Neural crest cell (in vitro differentiated cells): ENCODE measurements around the gene CNTN2. TPM values are rescaled to one million over a fixed set of nuclear protein-coding genes. Genes with fewer than 3 reads are reported as not detected.

ENCODE experiments used
- DNase-seq: peaks from one replicate; pipeline ENCODE4 v3.0.0; 2021; ENCODE audit warnings: low read depth, mixed read lengths, low spot score
- H3K27ac Mint-ChIP-seq: one replicate; pipeline ENCODE4 v1.8.0; 2021; ENCODE audit warnings: mild to moderate bottlenecking, mixed read lengths; ENCODE audit not compliant: unreplicated experiment
- H3K27me3 Mint-ChIP-seq: 2 replicates; pipeline ENCODE4 v1.8.0; 2021; ENCODE audit warnings: low read depth, mild to moderate bottlenecking, mixed read lengths
- H3K36me3 Mint-ChIP-seq: 2 replicates; pipeline ENCODE4 v1.8.0; 2021; ENCODE audit warnings: low read depth, mild to moderate bottlenecking, mixed read lengths
- H3K4me1 Mint-ChIP-seq: 2 replicates; pipeline ENCODE4 v1.8.0; 2021; ENCODE audit warnings: mixed read lengths
- H3K4me3 Mint-ChIP-seq: one replicate; pipeline ENCODE4 v1.8.0; 2021; ENCODE audit warnings: mild to moderate bottlenecking, mixed read lengths
- H3K9me3 Mint-ChIP-seq: 2 replicates; pipeline ENCODE4 v1.8.0; 2021; ENCODE audit warnings: mixed read lengths
- CTCF ChIP-seq: fragments of 200-600 bp; sonication (generic); conservative IDR thresholded peaks from 2 replicates; pipeline ENCODE4 v1.5.0; 2021; ENCODE audit warnings: antibody characterized with exemption, mild to moderate bottlenecking
- total RNA-seq: library from RNA; stranded (reverse); gene quantifications from 2 replicates; pipeline ENCODE4 v1.2.1, GENCODE V29; 2021

The CNTN2 gene
- total RNA-seq, 1 donor from 2014 or later = 26.3 TPM

GRCh38 chr1:205056956-205057568, 14.1 kb downstream of the CNTN2 start:
- no peaks in the 10 kb centered on the region for H3K27me3 Mint-ChIP-seq
- no peaks in the 10 kb centered on the region for H3K36me3 Mint-ChIP-seq
- TF ChIP-seq CTCF = no peak
- H3K9me3 Mint-ChIP-seq = no peaks in the 10 kb centered on the region
- no peak overlapping the region for H3K4me3 Mint-ChIP-seq
- H3K27ac Mint-ChIP-seq = no peak overlapping the region
- H3K4me1 Mint-ChIP-seq = peaks cover 28% of the 10 kb centered on the region
- no peak for DNase-seq

GRCh38 chr1:205057808-205058575, 15.0 kb downstream of the CNTN2 start:
- Mint-ChIP-seq H3K9me3 (no peaks in the 10 kb centered on the region), H3K27ac (no peak overlapping the region), H3K4me1 (peaks cover 28% of the 10 kb centered on the region), H3K36me3 (no peaks in the 10 kb centered on the region), H3K27me3 (no peaks in the 10 kb centered on the region), H3K4me3 (no peak overlapping the region)
- TF ChIP-seq CTCF = no peak
- no peak for DNase-seq

GRCh38 chr1:205058853-205059252, 15.8 kb downstream of the CNTN2 start:
- Mint-ChIP-seq H3K27ac (no peak overlapping the region), H3K27me3 (no peaks in the 10 kb centered on the region), H3K9me3 (no peaks in the 10 kb centered on the region), H3K4me3 (no peak overlapping the region), H3K36me3 (no peaks in the 10 kb centered on the region), H3K4me1 (peaks cover 26% of the 10 kb centered on the region)
- no peak for DNase-seq
- TF ChIP-seq CTCF = no peak

- DNase-seq = no peak
- TF ChIP-seq CTCF = no peak
- H3K27ac Mint-ChIP-seq = no peak overlapping the region
- H3K9me3 Mint-ChIP-seq = no peaks in the 10 kb centered on the region
- H3K4me1 Mint-ChIP-seq = peaks cover 22% of the 10 kb centered on the region
- no peaks in the 10 kb centered on the region for H3K36me3 Mint-ChIP-seq
- H3K27me3 Mint-ChIP-seq = no peaks in the 10 kb centered on the region
- no peak overlapping the region for H3K4me3 Mint-ChIP-seq
These were observed 16.6 kb downstream of the CNTN2 start for GRCh38 chr1:205059660-205060059.

GRCh38 chr1:205060746-205061145, 17.7 kb downstream of the CNTN2 start:
- no peak for TF ChIP-seq CTCF
- Mint-ChIP-seq H3K4me3 (no peak overlapping the region), H3K27me3 (no peaks in the 10 kb centered on the region), H3K36me3 (no peaks in the 10 kb centered on the region), H3K27ac (no peak overlapping the region), H3K4me1 (peaks cover 17% of the 10 kb centered on the region), H3K9me3 (no peaks in the 10 kb centered on the region)
- no peak for DNase-seq
